OCI-LY7 (cell line): Measurements from ENCODE around the gene PDZD2.

Experiments
- CTCF ChIP-seq: fragments of 200-600 bp; sonication (generic); conservative IDR thresholded peaks from 2 replicates; pipeline ENCODE4 v1.5.1; 2014; ENCODE audit warnings: mild to moderate bottlenecking, antibody characterized with exemption, low read length, moderate library complexity, mixed read lengths
- EZH2phosphoT487 ChIP-seq: fragments of 200-600 bp; sonication (generic); IDR thresholded peaks from 2 replicates; pipeline ENCODE4 v1.6.1; 2018; ENCODE audit warnings: low read depth, borderline replicate concordance, mild to moderate bottlenecking, mixed run types, antibody characterized with exemption, low read length, moderate library complexity, mixed read lengths

- TF ChIP-seq CTCF (no peak), EZH2phosphoT487 (no peak)
Observed at GRCh38 chr5:32147236-32147635, 508.3 kb downstream of the PDZD2 start.
